GM18867 (cell line): ENCODE data around the gene SOX5.
"Not testable (repeated sequence)": the region's sequence is repeated elsewhere in the genome, so short reads cannot be mapped to it uniquely, and the experiment has no call there.

Experiments used
- ATAC-seq: cut with Tn5 transposase; IDR thresholded peaks from one replicate; pipeline ENCODE4 v1.9.1; 2021; ENCODE audit warnings: mild to moderate bottlenecking, moderate library complexity; ENCODE audit not compliant: unreplicated experiment

The SOX5 gene

GRCh38 chr12:23911574-23911973 lies 37.9 kb downstream of the SOX5 start:
- ATAC-seq, result no peak

- no peak for ATAC-seq
These were observed 39.9 kb downstream of the SOX5 start for GRCh38 chr12:23909551-23909950.

GRCh38 chr12:23906329-23906728 lies 43.1 kb downstream of the SOX5 start:
- ATAC-seq, result no peak

GRCh38 chr12:23899434-23899833 lies 50.0 kb downstream of the SOX5 start:
- no peak for ATAC-seq

DNA sequence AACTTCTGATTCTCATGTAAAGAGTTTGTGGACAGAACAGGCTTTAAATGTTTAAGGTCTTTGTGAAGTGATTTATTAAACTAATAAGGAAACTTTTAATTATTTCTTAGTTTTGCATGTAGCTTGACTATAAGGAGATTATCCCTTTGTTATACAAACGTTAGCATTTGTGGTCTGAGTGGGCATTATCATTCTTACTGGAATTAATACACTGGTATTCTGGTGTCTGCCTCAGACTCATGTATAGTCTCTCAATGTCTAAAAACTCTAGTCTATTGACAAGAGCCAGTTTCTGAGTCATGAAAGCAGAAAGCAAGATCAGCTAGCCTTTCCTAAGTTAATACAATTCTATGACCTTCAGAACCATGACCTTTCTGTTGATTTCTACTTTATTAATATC lies 51.3 kb downstream of the SOX5 start:
- no peak for ATAC-seq

- ATAC-seq, result no peak
These were observed 53.7 kb downstream of the SOX5 start for GRCh38 chr12:23895792-23896218.

GRCh38 chr12:23893611-23894010 lies 55.9 kb downstream of the SOX5 start:
- no peak for ATAC-seq

- ATAC-seq, result no peak
These were observed 58.4 kb downstream of the SOX5 start for GRCh38 chr12:23891115-23891514.

- no peak for ATAC-seq
These were observed 60.4 kb downstream of the SOX5 start for GRCh38 chr12:23889069-23889440.

DNA sequence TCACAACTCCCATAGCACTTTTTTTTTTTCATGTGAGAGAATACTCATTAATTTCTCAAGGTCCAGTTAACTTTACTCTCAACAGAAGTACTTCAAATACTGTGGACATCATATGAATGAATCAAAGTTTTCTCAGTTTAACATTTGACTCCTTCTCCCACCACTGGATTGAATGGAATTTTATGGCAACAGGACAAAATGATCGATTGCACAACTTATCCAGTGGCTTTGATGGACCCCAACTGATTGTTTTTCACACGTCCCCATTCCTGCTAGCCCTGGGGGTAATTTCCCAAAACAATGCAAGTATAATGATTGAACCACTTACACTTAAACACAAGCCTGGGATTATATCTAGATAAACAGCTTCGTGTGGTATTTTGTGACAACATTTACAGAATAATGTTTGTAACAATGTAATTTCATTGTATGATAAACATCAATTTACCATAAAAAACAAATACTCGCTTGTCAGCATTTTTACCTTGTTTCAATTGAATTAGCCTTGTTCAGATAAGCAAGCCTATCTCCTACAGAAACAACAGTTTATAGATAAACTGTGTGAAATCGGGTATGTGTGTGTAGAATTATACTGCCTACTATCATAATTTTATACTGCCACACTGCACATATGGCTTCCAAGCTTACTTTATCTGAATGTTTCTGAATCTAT lies 60.9 kb downstream of the SOX5 start:
- no peak for ATAC-seq

GRCh38 chr12:23887055-23887835 lies 62.2 kb downstream of the SOX5 start:
- no peak for ATAC-seq

GRCh38 chr12:23885394-23885793 lies 64.1 kb downstream of the SOX5 start:
- ATAC-seq, result no peak

GRCh38 chr12:23884909-23885308 lies 64.6 kb downstream of the SOX5 start:
- ATAC-seq, result no peak

DNA sequence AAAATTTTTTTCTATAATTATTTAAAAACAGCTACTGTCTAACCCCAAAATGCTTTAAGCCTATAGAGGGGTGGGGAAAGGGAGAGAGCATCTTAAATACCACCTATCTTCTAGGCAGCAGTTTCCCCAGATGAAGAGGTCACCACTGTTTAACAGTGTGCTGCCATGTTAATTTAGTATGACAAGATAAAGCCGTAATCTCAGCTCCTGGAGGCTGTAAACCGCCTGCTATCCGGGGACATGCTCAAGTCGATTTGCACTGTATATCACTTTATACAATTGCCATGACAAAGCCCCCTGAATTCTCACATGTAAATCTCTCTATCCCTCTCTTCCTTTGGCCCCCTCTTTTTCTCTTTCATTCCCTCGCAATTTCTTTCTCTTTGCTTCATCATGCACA lies 68.5 kb downstream of the SOX5 start:
- ATAC-seq, result no peak

GRCh38 chr12:23876618-23877017 lies 72.9 kb downstream of the SOX5 start:
- ATAC-seq, result not testable (repeated sequence)

GRCh38 chr12:23867794-23868193 lies 81.7 kb downstream of the SOX5 start:
- ATAC-seq, result no peak

- ATAC-seq, result no peak
These were observed 86.8 kb downstream of the SOX5 start for GRCh38 chr12:23862701-23863100.

DNA sequence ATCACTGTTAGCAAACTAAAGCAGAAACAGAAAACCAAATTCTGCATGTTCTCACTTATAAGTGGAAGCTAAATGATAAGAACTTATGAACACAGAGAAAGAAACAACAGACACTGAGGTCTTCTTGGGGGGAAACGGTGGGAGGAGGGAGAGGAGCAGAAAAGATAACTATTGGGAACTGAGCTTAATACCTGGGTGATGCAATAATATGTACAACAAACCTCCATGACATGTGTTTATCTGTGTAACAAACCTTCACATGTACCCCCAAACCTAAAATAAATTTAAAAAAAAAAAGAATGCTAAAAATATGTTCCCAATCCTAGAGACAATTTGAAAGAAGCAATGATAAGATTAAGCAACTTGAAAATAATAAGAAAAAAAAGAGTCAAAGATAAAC lies 89.5 kb downstream of the SOX5 start:
- ATAC-seq, result no peak

DNA sequence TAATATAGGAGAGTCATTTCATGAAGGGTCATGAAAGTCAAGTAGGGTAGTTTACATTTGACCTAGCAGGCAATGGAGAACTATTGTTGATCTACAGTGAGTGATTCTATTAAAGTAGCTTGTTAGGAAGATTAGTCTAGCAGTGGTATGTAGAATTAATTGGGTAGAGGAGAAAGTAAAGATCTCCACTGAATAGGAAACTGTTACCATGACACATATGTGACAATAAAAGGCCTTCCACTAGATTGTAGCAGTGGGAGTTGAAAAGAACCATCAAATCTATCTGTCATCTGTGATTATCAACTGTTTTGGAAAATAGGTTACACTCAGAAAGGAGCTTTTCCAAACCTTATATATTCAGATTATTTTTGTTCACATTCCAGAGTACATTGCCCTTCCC lies 92.3 kb downstream of the SOX5 start:
- no peak for ATAC-seq

DNA sequence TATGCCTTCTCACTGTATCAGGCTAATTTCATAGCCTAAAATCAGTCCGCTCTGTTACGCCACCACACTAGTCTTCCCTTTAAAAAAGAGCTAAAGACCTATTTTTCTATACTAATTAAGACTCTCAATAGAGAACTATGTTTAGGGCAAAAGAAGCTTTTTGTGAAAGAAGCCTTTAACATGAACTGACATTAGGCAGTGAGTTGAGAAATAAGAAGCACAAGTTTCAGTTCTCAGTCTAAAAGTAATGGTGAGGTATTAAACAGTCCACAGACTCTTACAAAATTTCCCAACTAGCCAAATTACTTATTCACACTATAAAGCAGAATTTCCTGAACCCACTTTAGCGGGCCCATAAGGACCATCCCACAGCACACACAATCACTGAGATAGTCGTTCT lies 93.7 kb downstream of the SOX5 start:
- no peak for ATAC-seq

- no peak for ATAC-seq
These were observed 94.9 kb downstream of the SOX5 start for GRCh38 chr12:23854598-23854997.

DNA sequence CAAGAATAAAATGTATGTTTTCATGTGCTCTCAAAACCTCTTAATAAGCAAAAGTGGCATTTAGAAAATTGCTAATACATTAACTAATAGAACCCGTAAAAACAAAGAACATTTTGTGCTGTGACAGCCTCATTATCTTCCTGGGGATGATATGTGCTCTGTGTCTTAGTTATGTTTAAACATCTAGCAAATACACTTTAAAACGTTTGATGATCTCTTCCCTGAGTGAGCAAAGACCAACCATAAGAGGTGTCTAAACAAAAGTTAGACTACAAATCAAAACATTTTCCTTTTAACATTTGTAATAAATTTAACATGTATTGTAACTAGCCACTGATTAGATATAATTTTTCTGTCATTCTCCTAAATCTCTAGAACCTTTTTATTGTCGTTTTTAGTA lies 95.8 kb downstream of the SOX5 start:
- ATAC-seq, result no peak

GRCh38 chr12:23851602-23852001 lies 97.9 kb downstream of the SOX5 start:
- no peak for ATAC-seq
